B cell (primary cell): ENCODE results near the gene NAA15.

Experiments used
- CTCF ChIP-seq: fragments of 200-600 bp; IDR thresholded peaks from one replicate; pipeline ENCODE4 v1.8.0; 2022; ENCODE audit warnings: antibody characterized with exemption, mild to moderate bottlenecking
- EZH2 ChIP-seq: IDR thresholded peaks from 2 replicates; pipeline ENCODE4 v1.6.1; 2012; ENCODE audit warnings: borderline replicate concordance, low read depth, mild to moderate bottlenecking, moderate library complexity, low read length; ENCODE audit not compliant: insufficient read depth, poor library complexity, severe bottlenecking

- TF ChIP-seq EZH2 (no peak), CTCF (no peak)
Observed at GRCh38 chr4:139275281-139275735, 26.0 kb upstream of the NAA15 start.
